Prostate gland (tissue), 2 donors: ENCODE measurements around the gene AKIRIN2. TPM values are rescaled to one million over a fixed set of nuclear protein-coding genes. Genes with fewer than 3 reads are reported as not detected.

Experiments
- DNase-seq: peaks from one replicate; pipeline ENCODE4 v3.0.0-alpha.2; 2019; ENCODE audit warnings: low spot score
- H3K27ac ChIP-seq, 2 donors: fragments of 200-600 bp; sonication (generic); 2 replicates each; pipeline ENCODE4 v1.5.1; 2017 to 2019
- H3K27me3 ChIP-seq: fragments of 200-600 bp; sonication (generic); replicated peaks from 2 replicates; pipeline ENCODE4 v1.5.1; 2019; ENCODE audit not compliant: insufficient read depth
- H3K36me3 ChIP-seq, 2 donors: fragments of 200-600 bp; sonication (generic); 1 replicate in 1 of 2; 2 replicates in 1 of 2; pipeline versions ENCODE4 v1.5.1 to v1.8.1; 2017 to 2019
- H3K4me1 ChIP-seq: fragments of 200-600 bp; sonication (generic); replicated peaks from 2 replicates; pipeline ENCODE4 v1.5.1; 2019
- H3K4me3 ChIP-seq, 2 donors: fragments of 200-600 bp; sonication (generic); 2 replicates each; pipeline ENCODE4 v1.5.1; 2017 to 2019
- H3K9me3 ChIP-seq: fragments of 200-600 bp; sonication (generic); 2 replicates; pipeline ENCODE4 v1.5.1; 2017
- POLR2A ChIP-seq: fragments of 450-650 bp; IDR thresholded peaks from one replicate; pipeline ENCODE4 v1.6.1; 2016; ENCODE audit warnings: antibody characterized with exemption, mild to moderate bottlenecking
- POLR2AphosphoS5 ChIP-seq: sonication (generic); formaldehyde crosslinking; IDR thresholded peaks from one replicate; pipeline ENCODE4 v1.6.1; 2017; ENCODE audit warnings: antibody characterized with exemption
- WGBS: methylation state at CpG from one replicate; pipeline ENCODE4 v1.1.5; 2018; 5-methylcytosine and 5-hydroxymethylcytosine counted together
- intact Hi-C: fragments of 100-400 bp; cut with DNase I; formaldehyde crosslinking; loops from one replicate; pipeline ENCODE4 v1.14.2; 2022
- total RNA-seq, 2 donors: library from RNA; depleted of rRNA; stranded (reverse); fragments of >200 nt; gene quantifications; one replicate each; pipeline ENCODE4 v1.1.0, GENCODE V29; 2016
- TF ChIP-seq, protein P1 (sequence below), 4 experiments: fragments of 200-600 bp in 2 of 4; fragments of 450-650 bp in 2 of 4; sonication (generic) in 2 of 4; IDR thresholded peaks; 1 replicate in 3 of 4; 2 replicates in 1 of 4; pipeline ENCODE4 v1.5.1; 2016 to 2019; ENCODE audit warnings: antibody characterized with exemption in 4 of 4, mild to moderate bottlenecking in 2 of 4, moderate library complexity in 2 of 4

AKIRIN2 gene
- total RNA-seq, 2 donors from 2014 or later, result 28.4 to 44.1 TPM

DNA sequence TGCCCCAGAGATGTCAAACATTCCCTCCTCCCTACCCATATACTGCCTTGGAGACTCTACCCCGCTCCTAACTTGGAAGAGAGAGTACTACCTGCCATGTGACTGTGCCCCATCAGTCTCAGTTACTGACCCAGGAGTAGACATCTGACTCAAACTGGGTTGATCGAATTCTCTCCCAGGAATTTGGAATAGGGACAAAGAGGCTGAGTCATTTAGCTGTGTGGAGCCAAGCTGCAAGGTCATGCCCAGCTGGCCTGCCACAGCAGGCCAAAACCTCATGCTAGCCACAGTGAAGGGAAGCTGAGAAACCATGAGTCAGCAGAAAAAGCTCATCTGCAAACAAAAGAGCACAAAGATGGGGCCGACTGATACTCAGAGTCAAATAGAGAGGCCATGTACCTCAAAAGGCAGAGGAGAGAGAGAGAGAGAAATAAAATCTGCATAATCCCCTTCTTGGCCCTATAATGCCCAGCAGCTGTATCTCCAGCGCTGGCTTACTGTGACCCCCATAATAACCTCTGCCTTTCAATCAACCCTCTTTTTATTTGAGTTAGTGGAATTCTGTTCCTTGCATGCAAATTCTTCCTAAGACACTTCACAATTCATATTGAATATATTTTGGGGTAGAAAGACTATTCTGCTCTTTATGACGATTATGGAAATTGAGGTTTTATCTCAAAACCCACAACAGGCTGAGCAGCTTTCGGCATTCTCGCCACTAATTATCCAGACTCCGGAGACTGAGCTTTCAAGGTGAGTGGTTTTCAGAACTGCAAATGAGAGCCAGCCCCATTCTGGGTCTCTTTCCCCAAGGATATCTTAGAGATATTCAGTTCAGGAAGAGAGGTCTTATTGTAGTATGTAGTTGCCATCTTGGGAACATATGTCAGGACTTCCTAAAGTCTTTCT is 21.4 kb upstream of the AKIRIN2 start:
- H3K27ac ChIP-seq, result no peak overlapping the region
- no peaks in the 10 kb centered on the region for H3K9me3 ChIP-seq
- peak; percentile 54 for DNase-seq
- no peaks in the 10 kb centered on the region for H3K36me3 ChIP-seq
- peak; percentile 71 for TF ChIP-seq POLR2AphosphoS5
- TF ChIP-seq, protein P1, sequence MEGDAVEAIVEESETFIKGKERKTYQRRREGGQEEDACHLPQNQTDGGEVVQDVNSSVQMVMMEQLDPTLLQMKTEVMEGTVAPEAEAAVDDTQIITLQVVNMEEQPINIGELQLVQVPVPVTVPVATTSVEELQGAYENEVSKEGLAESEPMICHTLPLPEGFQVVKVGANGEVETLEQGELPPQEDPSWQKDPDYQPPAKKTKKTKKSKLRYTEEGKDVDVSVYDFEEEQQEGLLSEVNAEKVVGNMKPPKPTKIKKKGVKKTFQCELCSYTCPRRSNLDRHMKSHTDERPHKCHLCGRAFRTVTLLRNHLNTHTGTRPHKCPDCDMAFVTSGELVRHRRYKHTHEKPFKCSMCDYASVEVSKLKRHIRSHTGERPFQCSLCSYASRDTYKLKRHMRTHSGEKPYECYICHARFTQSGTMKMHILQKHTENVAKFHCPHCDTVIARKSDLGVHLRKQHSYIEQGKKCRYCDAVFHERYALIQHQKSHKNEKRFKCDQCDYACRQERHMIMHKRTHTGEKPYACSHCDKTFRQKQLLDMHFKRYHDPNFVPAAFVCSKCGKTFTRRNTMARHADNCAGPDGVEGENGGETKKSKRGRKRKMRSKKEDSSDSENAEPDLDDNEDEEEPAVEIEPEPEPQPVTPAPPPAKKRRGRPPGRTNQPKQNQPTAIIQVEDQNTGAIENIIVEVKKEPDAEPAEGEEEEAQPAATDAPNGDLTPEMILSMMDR (IDR thresholded peaks at IDR 0.05), result no peak
- no peak overlapping the region for H3K4me3 ChIP-seq
- H3K27me3 ChIP-seq, result no peaks in the 10 kb centered on the region
- 62% methylated on average over 8 of the region's 8 CpGs for WGBS
- no peaks in the 10 kb centered on the region for H3K4me1 ChIP-seq
- intact Hi-C loops, result no loop called here

DNA sequence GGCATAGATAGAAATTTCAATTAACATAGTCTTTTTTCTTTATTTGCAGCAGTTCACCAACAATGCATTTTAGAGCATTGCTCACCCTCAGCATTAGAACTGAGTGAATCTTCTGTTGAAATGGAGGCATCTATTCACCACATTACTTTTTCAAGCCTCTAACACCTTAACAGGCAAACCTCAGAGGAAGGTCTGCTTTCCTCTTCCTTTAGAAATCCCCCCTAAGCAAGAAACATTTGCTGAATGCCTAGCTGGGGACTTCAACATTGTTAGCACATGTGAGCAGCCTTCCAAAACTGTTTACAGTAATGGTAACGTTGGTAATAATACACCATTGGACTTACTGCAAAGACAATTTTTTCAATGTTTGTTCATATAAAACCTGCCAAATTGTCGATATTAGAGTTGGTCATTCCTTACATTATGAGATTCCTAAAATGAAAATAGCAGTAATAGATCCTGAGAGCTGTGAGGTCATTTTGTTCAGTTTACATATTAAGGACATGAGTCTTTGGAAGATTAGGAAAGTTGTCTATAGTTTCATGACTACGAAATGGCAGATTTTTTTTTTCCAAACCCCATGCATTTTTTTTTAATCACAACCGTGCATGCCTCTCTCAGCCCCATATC is 20.6 kb upstream of the AKIRIN2 start:
- Histone ChIP-seq H3K27me3 (no peaks in the 10 kb centered on the region), H3K36me3 (no peaks in the 10 kb centered on the region), H3K4me3 (no peak overlapping the region), H3K9me3 (no peaks in the 10 kb centered on the region), H3K27ac (no peak overlapping the region), H3K4me1 (no peaks in the 10 kb centered on the region)
- no peak for TF ChIP-seq POLR2A
- TF ChIP-seq POLR2AphosphoS5, result no peak
- TF ChIP-seq, protein P1 (IDR thresholded peaks at IDR 0.05), result no peak
- whole genome bisulfite sequencing, result 41% methylated on average over 4 of the region's 4 CpGs
- DNase-seq, result no peak
- intact Hi-C loops, result no loop called here

DNA sequence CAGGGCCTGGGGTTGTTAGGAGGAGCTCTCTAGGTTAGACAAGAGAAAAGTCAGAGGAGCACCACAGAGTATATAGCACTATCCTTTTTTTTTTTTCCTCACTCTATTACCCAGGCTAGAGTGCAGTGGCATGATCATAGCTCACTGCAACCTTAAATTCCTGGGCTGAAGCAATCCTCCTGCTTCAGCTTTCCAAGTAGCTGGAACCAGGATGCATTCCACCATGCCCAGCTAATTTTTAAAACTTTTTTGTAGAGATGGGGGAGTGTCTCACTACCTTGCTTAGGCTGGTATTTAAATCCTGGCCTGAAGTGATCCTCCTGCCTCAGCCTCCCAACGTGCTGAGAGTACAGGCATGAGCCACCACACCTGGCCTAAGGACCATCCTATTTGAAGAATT is 19.3 kb upstream of the AKIRIN2 start:
- H3K36me3 ChIP-seq, result no peaks in the 10 kb centered on the region
- H3K27ac ChIP-seq, result no peak overlapping the region
- DNase-seq, result no peak
- H3K4me1 ChIP-seq, result no peaks in the 10 kb centered on the region
- intact Hi-C loops, result no loop called here
- H3K4me3 ChIP-seq, result no peak overlapping the region
- no peak for TF ChIP-seq POLR2A
- TF ChIP-seq, protein P1 (IDR thresholded peaks at IDR 0.05), result no peak
- TF ChIP-seq POLR2AphosphoS5, result no peak
- no peaks in the 10 kb centered on the region for H3K27me3 ChIP-seq
- no peaks in the 10 kb centered on the region for H3K9me3 ChIP-seq
- WGBS, result 94% methylated on average over 1 of the region's 1 CpG

DNA sequence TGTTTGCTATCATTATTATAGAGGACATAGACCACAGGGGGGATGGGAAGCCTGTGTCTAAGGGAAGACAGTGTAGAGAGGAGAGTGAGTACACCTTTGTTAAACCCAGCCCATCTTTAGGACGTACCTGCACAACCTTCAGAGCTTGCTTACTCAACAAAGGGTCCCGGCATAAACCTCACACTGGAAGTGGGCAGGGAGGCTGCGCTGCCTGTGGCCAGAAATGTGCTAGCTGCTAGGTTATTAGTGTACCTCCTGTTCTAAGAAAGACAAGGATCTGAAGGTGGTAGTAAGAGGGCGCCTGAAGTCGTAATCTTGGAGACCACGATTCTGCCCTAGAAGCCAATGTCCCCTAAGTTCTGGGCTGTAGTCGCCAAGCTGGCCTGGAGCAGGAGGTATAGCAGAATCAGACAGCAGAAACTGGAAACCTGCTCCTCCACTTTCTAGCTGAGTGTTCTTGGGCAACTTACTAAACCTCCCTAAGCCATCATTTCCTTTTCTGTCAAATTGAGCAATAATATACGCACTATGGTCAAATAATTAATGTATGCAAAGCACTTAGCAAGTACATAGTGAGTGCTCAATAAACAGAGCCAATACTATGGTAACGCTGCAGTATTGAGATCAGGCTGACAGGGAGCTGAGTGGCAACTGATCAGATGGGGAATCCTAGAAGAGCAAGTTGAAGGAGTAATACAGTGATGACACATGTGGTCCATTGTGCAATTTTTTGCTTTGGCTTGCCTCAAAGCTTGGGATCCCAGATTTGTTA is 16.8 kb upstream of the AKIRIN2 start:
- Histone ChIP-seq H3K4me3 (no peak overlapping the region), H3K36me3 (no peaks in the 10 kb centered on the region), H3K4me1 (no peaks in the 10 kb centered on the region), H3K27me3 (no peaks in the 10 kb centered on the region), H3K9me3 (no peaks in the 10 kb centered on the region), H3K27ac (no peak overlapping the region)
- 77% methylated on average over 9 of the region's 9 CpGs for WGBS
- DNase-seq, result no peak
- intact Hi-C loops, result no loop called here
- TF ChIP-seq, protein P1 (IDR thresholded peaks at IDR 0.05), result no peak
- no peak for TF ChIP-seq POLR2AphosphoS5
- no peak for TF ChIP-seq POLR2A
